HepG2 (cell line): ENCODE results near the gene SRSF4. TPM values are rescaled to one million over a fixed set of nuclear protein-coding genes. Genes with fewer than 3 reads are reported as not detected.

ENCODE experiments used
- ATAC-seq: fragments of 200-7000 bp; cut with Tn5 transposase; 3 replicates; pipeline ENCODE4 v1.9.1; 2020; ENCODE audit warnings: mild to moderate bottlenecking, moderate library complexity
- BruUV-seq: library from RNA; stranded (reverse); fragments of 400-500 nt; replicated peaks from 2 replicates; lab custom pipeline; 2021; lab: Mats Ljungman, UMichigan
- CTCF ChIA-PET: fragments of 300-600 bp; formaldehyde crosslinking; extraction: SDS; loops from one replicate; lab custom pipeline; 2021; ENCODE audit warnings: low total read pairs, inconsistent platforms, low intra/inter-chr PET ratio; lab: Yijun Ruan, JAX
- POLR2A ChIA-PET: fragments of 350-600 bp; sonication (Branson Sonifier 250); formaldehyde crosslinking; loops from one replicate; lab custom pipeline; 2020; ENCODE audit warnings: antibody characterized with exemption, inconsistent platforms; lab: Yijun Ruan, JAX
- DNase-seq: peaks from one replicate; pipeline ENCODE4 v3.0.0-alpha.2; 2015; ENCODE audit warnings: low spot score
- FAIRE-seq: peaks from 3 replicates; lab custom pipeline; 2011; peaks lifted over from hg19 to GRCh38; lab: Jason Lieb, UNC
- H2AFZ ChIP-seq: one replicate; pipeline ENCODE4 v1.6.1; 2011; ENCODE audit warnings: low read length, inconsistent platforms
- H3K27ac ChIP-seq: fragments of 300-600 bp; 3 replicates; pipeline ENCODE4 v1.8.0; 2011; ENCODE audit warnings: mixed run types, mild to moderate bottlenecking, mixed read lengths, low read length, inconsistent platforms; ENCODE audit not compliant: insufficient read depth; ENCODE audit errors: extremely low read length
- H3K27me3 ChIP-seq, 2 experiments: fragments of 200-600 bp in 1 of 2; 2 replicates in 1 of 2; 3 replicates in 1 of 2; pipeline versions ENCODE4 v1.6.0 to v1.8.0; 2011; ENCODE audit warnings: low read length in 2 of 2, mild to moderate bottlenecking in 2 of 2, moderate library complexity in 2 of 2, inconsistent platforms in 1 of 2; ENCODE audit not compliant: insufficient read depth in 2 of 2, control insufficient read depth in 1 of 2
- H3K36me3 ChIP-seq, 2 experiments: fragments of 200-600 bp in 1 of 2; replicated peaks in 1 of 2; 2 replicates in 1 of 2; 3 replicates in 1 of 2; pipeline versions ENCODE4 v1.5.1 to v1.8.0; 2011; ENCODE audit warnings: low read length in 2 of 2, inconsistent platforms in 1 of 2; ENCODE audit not compliant: insufficient read depth in 2 of 2, control insufficient read depth in 1 of 2
- H3K4me1 ChIP-seq: 2 replicates; pipeline ENCODE4 v1.5.1; 2012; ENCODE audit warnings: low read length, inconsistent platforms; ENCODE audit not compliant: insufficient read depth
- H3K4me2 ChIP-seq: 2 replicates; pipeline ENCODE4 v1.6.0; 2011; ENCODE audit warnings: low read depth, low read length, inconsistent platforms
- H3K4me3 ChIP-seq, 3 experiments: fragments of 200-600 bp in 1 of 3; sonication (generic), shearing (Covaris generic) in 1 of 3; replicated peaks in 1 of 3; 2 replicates each; pipeline ENCODE4 v1.5.1; 2011 to 2016; ENCODE audit warnings: low read length in 3 of 3, inconsistent platforms in 2 of 3, low read depth in 2 of 3, mild to moderate bottlenecking in 2 of 3, control low read depth in 1 of 3, mixed read lengths in 1 of 3; ENCODE audit not compliant: insufficient read depth in 1 of 3
- H3K79me2 ChIP-seq: one replicate; pipeline ENCODE4 v1.6.1; 2011; ENCODE audit warnings: low read length, inconsistent platforms; ENCODE audit not compliant: insufficient read depth
- H3K9ac ChIP-seq: 2 replicates; pipeline ENCODE4 v1.6.0; 2011; ENCODE audit warnings: mild to moderate bottlenecking, low read depth, low read length, inconsistent platforms; ENCODE audit not compliant: insufficient read depth
- H3K9me3 ChIP-seq: 2 replicates; pipeline ENCODE4 v1.5.1; 2012; ENCODE audit warnings: mild to moderate bottlenecking, low read length
- H4K20me1 ChIP-seq: 2 replicates; pipeline ENCODE4 v1.6.0; 2011; ENCODE audit warnings: inconsistent platforms, mild to moderate bottlenecking, low read length, moderate library complexity; ENCODE audit not compliant: insufficient read depth
- CTCF ChIP-seq: sonication (generic); formaldehyde crosslinking; IDR thresholded peaks from 2 replicates; pipeline ENCODE4 v1.5.0; 2020; ENCODE audit warnings: mild to moderate bottlenecking, missing genetic modification reagents, moderate library complexity
- DZIP1 ChIP-seq: sonication (generic); formaldehyde crosslinking; IDR thresholded peaks from 2 replicates; pipeline ENCODE4 v1.5.0; 2020; ENCODE audit warnings: mild to moderate bottlenecking, missing genetic modification reagents
- ETV6 ChIP-seq: sonication (generic); formaldehyde crosslinking; conservative IDR thresholded peaks from 2 replicates; pipeline ENCODE4 v1.4.0; 2020; ENCODE audit warnings: missing genetic modification reagents
- FOXK1 ChIP-seq: sonication (generic); formaldehyde crosslinking; IDR thresholded peaks from 2 replicates; pipeline ENCODE4 v1.4.0; 2020; ENCODE audit warnings: low read depth, missing genetic modification reagents, borderline replicate concordance
- NCOA2 ChIP-seq: sonication (generic); formaldehyde crosslinking; IDR thresholded peaks from 2 replicates; pipeline ENCODE4 v1.8.0; 2022; ENCODE audit warnings: inconsistent platforms
- SIX4 ChIP-seq: sonication (generic); formaldehyde crosslinking; IDR thresholded peaks from 2 replicates; pipeline ENCODE4 v1.4.0; 2020; ENCODE audit warnings: missing genetic modification reagents
- SMC3 ChIP-seq: IDR thresholded peaks from 2 replicates; pipeline ENCODE4 v1.6.1; 2011; ENCODE audit warnings: low read length, improper control_type of control experiment
- STAG1 ChIP-seq: sonication (generic); formaldehyde crosslinking; IDR thresholded peaks from 2 replicates; pipeline ENCODE4 v1.4.0; 2020; ENCODE audit warnings: missing genetic modification reagents
- ZBTB4 ChIP-seq: sonication (generic); formaldehyde crosslinking; IDR thresholded peaks from 2 replicates; pipeline ENCODE4 v1.4.0; 2020; ENCODE audit warnings: missing genetic modification reagents, mild to moderate bottlenecking, borderline replicate concordance
- ZNF143 ChIP-seq: sonication (generic); formaldehyde crosslinking; IDR thresholded peaks from 2 replicates; pipeline ENCODE4 v1.4.0; 2020; ENCODE audit warnings: missing genetic modification reagents
- ZNF740 ChIP-seq: sonication (generic); formaldehyde crosslinking; IDR thresholded peaks from 2 replicates; pipeline ENCODE4 v1.4.0; 2020; ENCODE audit warnings: missing genetic modification reagents
- ZSCAN5A ChIP-seq: sonication (generic); formaldehyde crosslinking; IDR thresholded peaks from 2 replicates; pipeline ENCODE4 v1.8.0; 2022; ENCODE audit warnings: mild to moderate bottlenecking, missing genetic modification reagents, borderline replicate concordance
- WGBS: methylation state at CpG from one replicate; pipeline ENCODE4 v1.1.6; 2017; ENCODE audit warnings: low lambda C conversion rate; 5-methylcytosine and 5-hydroxymethylcytosine counted together
- in situ Hi-C: cut with HindIII; loops from 2 replicates; pipeline ENCODE4 v1.10.0; 2017; ENCODE audit warnings: low pct_unique_long_range_greater_than_20kb; ENCODE audit not compliant: extremely low pct_ligation_motif_present
- intact Hi-C: fragments of 100-400 bp; cut with micrococcal nuclease; formaldehyde crosslinking; loops from one replicate; pipeline ENCODE4 v1.10.0; 2022; ENCODE audit not compliant: unreplicated experiment
- polyA plus RNA-seq, 8 experiments: library from polyadenylated mRNA; depleted of rRNA in 3 of 8; stranded (reverse) in 7 of 8; unstranded in 1 of 8; fragments of >200 nt; fragmentation: Illumina TruSeq in 4 of 8; extraction: Trizol in 4 of 8; gene quantifications; 2 replicates each; pipeline versions ENCODE4 v1.2.1 to v1.2.3, GENCODE V29; 2011 to 2016; ENCODE audit warnings: low read depth in 4 of 8, missing spikeins in 1 of 8, mixed read lengths in 1 of 8; ENCODE audit not compliant: insufficient read depth in 1 of 8
- total RNA-seq, 5 experiments: library from RNA; depleted of rRNA; stranded (reverse); fragments of >200 nt; fragmentation: Illumina TruSeq; extraction: Trizol; gene quantifications; 2 replicates each; pipeline ENCODE4 v1.2.3, GENCODE V29; 2016; ENCODE audit warnings: low read depth in 1 of 5

SRSF4 gene
- total and polyA plus RNA-seq, 2 of the 13 experiments (the other 11 are each of a cell fraction or from before 2014, with no cell fraction given) = 37.7 to 50.9 TPM

- no peak for TF ChIP-seq SIX4 (CRISPR knock-in tag)
- no peak for TF ChIP-seq DZIP1 (CRISPR knock-in tag)
- no peak for TF ChIP-seq FOXK1 (CRISPR knock-in tag)
These were observed 16.3 kb upstream of the SRSF4 start (continued) for GRCh38 chr1:29197993-29198392.

GRCh38 chr1:29197590-29197924 is 15.9 kb upstream of the SRSF4 start:
- no TSS peak for BruUV-seq
- Histone ChIP-seq H3K4me2 (no peak overlapping the region), H3K36me3 (peaks cover 22 to 50% of the 10 kb centered on the region in 2 experiments), H2AFZ (no peak overlapping the region), H3K79me2 (no peaks in the 10 kb centered on the region), H3K4me3 (no peak overlapping the region), H3K9me3 (no peaks in the 10 kb centered on the region), H3K4me1 (peaks cover 12% of the 10 kb centered on the region), H4K20me1 (no peaks in the 10 kb centered on the region), H3K27me3 (no peaks in the 10 kb centered on the region), H3K9ac (no peak overlapping the region), H3K27ac (no peak overlapping the region)
- intact Hi-C loops = loop anchor here (1.0 kb wide), 2 partner anchors 51 to 316 kb away; no protein-coding TSS in a partner anchor
- peak; percentile 60 for DNase-seq
- WGBS = 84% methylated on average over 2 of the region's 2 CpGs
- ChIA-PET CTCF (interaction anchor here (2.0 kb wide), 1 partner anchor 316 kb away, joined by 8 read pairs; no protein-coding TSS in a partner anchor), POLR2A (interaction anchor here (0.6 to 2.4 kb wide), 3 partner anchors 11 to 161 kb away, joined by 3 to 30 read pairs (median 3); partner anchors contain the start of gene SRSF4)
- FAIRE-seq = peak; percentile 88
- ATAC-seq = peak; percentile 92
- in situ Hi-C loops = loop anchor here (5.0 kb wide), 1 partner anchor 315 kb away; no protein-coding TSS in a partner anchor
- TF ChIP-seq SMC3 (peak; percentile 84), ETV6 (CRISPR knock-in tag) (0 out of 2 replicates have a peak, but pooled peaks have one; percentile 28), CTCF (CRISPR knock-in tag) (peak; percentile 77), ZNF740 (CRISPR knock-in tag) (no peak), ZBTB4 (CRISPR knock-in tag) (no peak), ZNF143 (CRISPR knock-in tag) (peak; percentile 81), NCOA2 (CRISPR knock-in tag) (no peak), ZSCAN5A (CRISPR knock-in tag) (no peak), STAG1 (CRISPR knock-in tag) (peak; percentile 72)
